ENCODE results near the gene MAP3K5.

Gene MAP3K5

GRCh38 chr6:136658711-136659110, 133.6 kb downstream of the MAP3K5 start:
- Histone ChIP-seq H3K9me2 (ENCODE audit: low read depth, low read length) (no peaks in the 10 kb centered on the region), H4K20me1 (ENCODE audit: insufficient read depth, low read length) (no peaks in the 10 kb centered on the region), H3K79me2 (ENCODE audit: insufficient read depth, low read length) (no peaks in the 10 kb centered on the region), H3K9ac (ENCODE audit: low read length) (no peak overlapping the region), H3F3A (ENCODE audit: insufficient read depth, low read length) (no peaks in the 10 kb centered on the region), H3K4me3 (ENCODE audit: low read depth, low read length, poor library complexity, severe bottlenecking) (no peak overlapping the region), H3K36me3 (ENCODE audit: insufficient read depth, low read length) (peaks cover 6% of the 10 kb centered on the region; the same call in 1 of the 2 replicates), H2AFZ (ENCODE audit: low read length) (no peak overlapping the region), H3K4me2 (ENCODE audit: low read length) (no peak overlapping the region), H3K27me3 (ENCODE audit: insufficient read depth, low read length) (no peaks in the 10 kb centered on the region), H3K27ac (ENCODE audit: low read depth, low read length, poor library complexity, severe bottlenecking) (no peak overlapping the region), H3K4me1 (ENCODE audit: insufficient read depth, low read length, severe bottlenecking) (no peaks in the 10 kb centered on the region), H3K9me3 (ENCODE audit: low read length) (no peaks in the 10 kb centered on the region)
- TF ChIP-seq EZH2 (IDR thresholded peaks at IDR 0.05; ENCODE audit: borderline replicate concordance, low read length) (no peak), CTCF (IDR thresholded peaks at IDR 0.05; ENCODE audit: low read length) (no peak)

GRCh38 chr6:136657666-136658065, 134.6 kb downstream of the MAP3K5 start:
- TF ChIP-seq EZH2 (IDR thresholded peaks at IDR 0.05; ENCODE audit: borderline replicate concordance, low read length), result no peak
- TF ChIP-seq CTCF (IDR thresholded peaks at IDR 0.05; ENCODE audit: low read length), result no peak
- H3K27me3 ChIP-seq (ENCODE audit: insufficient read depth, low read length), result no peaks in the 10 kb centered on the region
- no peaks in the 10 kb centered on the region for H3K79me2 ChIP-seq (ENCODE audit: insufficient read depth, low read length)
- H3K4me1 ChIP-seq (ENCODE audit: insufficient read depth, low read length, severe bottlenecking), result no peaks in the 10 kb centered on the region
- no peak overlapping the region for H3K27ac ChIP-seq (ENCODE audit: low read depth, low read length, poor library complexity, severe bottlenecking)
- H3K9me2 ChIP-seq (ENCODE audit: low read depth, low read length), result no peaks in the 10 kb centered on the region
- H3K4me2 ChIP-seq (ENCODE audit: low read length), result no peak overlapping the region
- no peak overlapping the region for H3K9ac ChIP-seq (ENCODE audit: low read length)
- peaks cover 6% of the 10 kb centered on the region; the same call in 1 of the 2 replicates for H3K36me3 ChIP-seq (ENCODE audit: insufficient read depth, low read length)
- H2AFZ ChIP-seq (ENCODE audit: low read length), result no peak overlapping the region
- H3K4me3 ChIP-seq (ENCODE audit: low read depth, low read length, poor library complexity, severe bottlenecking), result no peak overlapping the region
- no peaks in the 10 kb centered on the region for H4K20me1 ChIP-seq (ENCODE audit: insufficient read depth, low read length)
- no peaks in the 10 kb centered on the region for H3K9me3 ChIP-seq (ENCODE audit: low read length)
- H3F3A ChIP-seq (ENCODE audit: insufficient read depth, low read length), result no peaks in the 10 kb centered on the region

DNA sequence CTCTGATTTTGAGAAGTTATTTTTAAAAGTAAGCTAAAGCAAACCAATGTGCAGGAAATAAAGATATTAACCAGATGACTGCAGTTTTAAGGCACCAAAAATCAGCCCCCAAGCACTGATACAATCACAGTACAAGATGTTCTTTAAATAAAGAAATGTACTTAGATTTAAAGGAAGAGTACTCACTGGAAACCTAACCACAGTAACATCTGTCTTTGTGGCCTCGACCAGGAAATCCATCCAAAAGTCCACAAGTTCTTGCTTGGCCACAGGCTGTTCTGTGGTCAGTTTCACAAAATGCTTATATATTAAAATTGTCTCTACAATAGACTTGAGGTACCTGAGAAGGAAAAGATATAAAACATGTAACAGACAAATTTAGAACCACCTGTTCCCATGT, 136.2 kb downstream of the MAP3K5 start:
- Histone ChIP-seq H3K79me2 (ENCODE audit: insufficient read depth, low read length) (no peaks in the 10 kb centered on the region), H3K36me3 (ENCODE audit: insufficient read depth, low read length) (peaks cover 6% of the 10 kb centered on the region; the same call in 1 of the 2 replicates), H3K9ac (ENCODE audit: low read length) (no peak overlapping the region), H3K4me3 (ENCODE audit: low read depth, low read length, poor library complexity, severe bottlenecking) (no peak overlapping the region), H2AFZ (ENCODE audit: low read length) (no peak overlapping the region), H4K20me1 (ENCODE audit: insufficient read depth, low read length) (no peaks in the 10 kb centered on the region), H3K27ac (ENCODE audit: low read depth, low read length, poor library complexity, severe bottlenecking) (no peak overlapping the region), H3K4me1 (ENCODE audit: insufficient read depth, low read length, severe bottlenecking) (no peaks in the 10 kb centered on the region), H3K27me3 (ENCODE audit: insufficient read depth, low read length) (no peaks in the 10 kb centered on the region), H3K9me2 (ENCODE audit: low read depth, low read length) (no peaks in the 10 kb centered on the region), H3F3A (ENCODE audit: insufficient read depth, low read length) (no peaks in the 10 kb centered on the region), H3K4me2 (ENCODE audit: low read length) (no peak overlapping the region), H3K9me3 (ENCODE audit: low read length) (no peaks in the 10 kb centered on the region)
- TF ChIP-seq CTCF (IDR thresholded peaks at IDR 0.05; ENCODE audit: low read length) (no peak), EZH2 (IDR thresholded peaks at IDR 0.05; ENCODE audit: borderline replicate concordance, low read length) (no peak)

Measured in OCI-LY1 (cell line).